Colonic mucosa (tissue), 4 donors: ENCODE data around the gene MRPS25. TPM values are rescaled to one million over a fixed set of nuclear protein-coding genes. Genes with fewer than 3 reads are reported as not detected.

Experiments
- DNase-seq: peaks from one replicate; pipeline ENCODE4 v3.0.0-alpha.2; 2020
- H3K27ac ChIP-seq: fragments of 200-600 bp; one replicate; pipeline ENCODE4 v1.8.0; 2021
- H3K27me3 ChIP-seq: fragments of 200-600 bp; one replicate; pipeline ENCODE4 v1.8.0; 2021
- H3K36me3 ChIP-seq: fragments of 200-600 bp; one replicate; pipeline ENCODE4 v1.8.0; 2021
- H3K4me1 ChIP-seq: fragments of 200-600 bp; one replicate; pipeline ENCODE4 v1.8.0; 2021; ENCODE audit warnings: mild to moderate bottlenecking
- H3K4me3 ChIP-seq: fragments of 200-600 bp; one replicate; pipeline ENCODE4 v1.8.0; 2021
- H3K9ac ChIP-seq, 2 donors: one replicate each; pipeline ENCODE4 v1.7.0; 2013; ENCODE audit warnings: control low read depth in 2 of 2, low read depth in 2 of 2, low read length in 2 of 2
- H3K9me3 ChIP-seq: fragments of 200-600 bp; one replicate; pipeline ENCODE4 v1.8.0; 2021
- intact Hi-C: fragments of 100-400 bp; cut with DNase I; formaldehyde crosslinking; loops from one replicate; pipeline ENCODE4 v1.14.1; 2022
- total RNA-seq, 2 donors: library from RNA; stranded (reverse); fragmentation: NEBNext Ultra II Directional in 1 of 2; extraction: Animal tissue kit (Norgen Biotek cat#: 25700) in 1 of 2; gene quantifications; one replicate each; pipeline ENCODE4 v1.2.1, GENCODE V29; 2021
- TF ChIP-seq, protein P1 (sequence below): fragments of 200-600 bp; IDR thresholded peaks from one replicate; pipeline ENCODE4 v1.8.0; 2022; ENCODE audit warnings: antibody characterized with exemption, mild to moderate bottlenecking
- donor health status: healthy.
- donor health status: DM: no; HTN: no; CAD: no.
- donor health status: DM: no; HTN: no; CAD: no.

The MRPS25 gene
- total RNA-seq, 2 donors from 2014 or later, result 53.3 to 117 TPM

DNA sequence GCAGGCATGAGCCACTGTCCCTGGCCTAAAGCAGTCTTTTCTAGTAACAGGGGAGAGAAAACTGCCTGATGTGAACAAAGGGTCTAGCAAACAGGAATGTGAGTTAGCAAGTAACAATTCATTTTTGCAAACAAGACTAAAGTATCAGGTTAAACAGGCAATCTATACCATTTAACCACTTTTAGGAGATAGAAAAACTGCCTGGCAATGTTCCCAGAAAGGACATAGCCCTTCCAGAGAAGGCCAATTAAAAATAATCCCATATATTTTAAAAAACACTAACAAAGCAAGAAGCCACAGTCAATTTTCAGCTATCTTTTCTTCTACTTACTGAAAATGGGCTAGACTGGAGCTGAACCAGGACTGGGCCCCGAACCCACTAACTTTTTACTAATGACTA lies 27.6 kb upstream of the MRPS25 start:
- intact Hi-C loops, result no loop called here
- Histone ChIP-seq H3K27ac (no peak overlapping the region), H3K4me1 (no peaks in the 10 kb centered on the region), H3K36me3 (no peaks in the 10 kb centered on the region), H3K27me3 (no peaks in the 10 kb centered on the region), H3K4me3 (no peak overlapping the region), H3K9me3 (no peaks in the 10 kb centered on the region), H3K9ac (no peak overlapping the region)
- TF ChIP-seq, protein P1, sequence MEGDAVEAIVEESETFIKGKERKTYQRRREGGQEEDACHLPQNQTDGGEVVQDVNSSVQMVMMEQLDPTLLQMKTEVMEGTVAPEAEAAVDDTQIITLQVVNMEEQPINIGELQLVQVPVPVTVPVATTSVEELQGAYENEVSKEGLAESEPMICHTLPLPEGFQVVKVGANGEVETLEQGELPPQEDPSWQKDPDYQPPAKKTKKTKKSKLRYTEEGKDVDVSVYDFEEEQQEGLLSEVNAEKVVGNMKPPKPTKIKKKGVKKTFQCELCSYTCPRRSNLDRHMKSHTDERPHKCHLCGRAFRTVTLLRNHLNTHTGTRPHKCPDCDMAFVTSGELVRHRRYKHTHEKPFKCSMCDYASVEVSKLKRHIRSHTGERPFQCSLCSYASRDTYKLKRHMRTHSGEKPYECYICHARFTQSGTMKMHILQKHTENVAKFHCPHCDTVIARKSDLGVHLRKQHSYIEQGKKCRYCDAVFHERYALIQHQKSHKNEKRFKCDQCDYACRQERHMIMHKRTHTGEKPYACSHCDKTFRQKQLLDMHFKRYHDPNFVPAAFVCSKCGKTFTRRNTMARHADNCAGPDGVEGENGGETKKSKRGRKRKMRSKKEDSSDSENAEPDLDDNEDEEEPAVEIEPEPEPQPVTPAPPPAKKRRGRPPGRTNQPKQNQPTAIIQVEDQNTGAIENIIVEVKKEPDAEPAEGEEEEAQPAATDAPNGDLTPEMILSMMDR, result no peak
- DNase-seq, result no peak

DNA sequence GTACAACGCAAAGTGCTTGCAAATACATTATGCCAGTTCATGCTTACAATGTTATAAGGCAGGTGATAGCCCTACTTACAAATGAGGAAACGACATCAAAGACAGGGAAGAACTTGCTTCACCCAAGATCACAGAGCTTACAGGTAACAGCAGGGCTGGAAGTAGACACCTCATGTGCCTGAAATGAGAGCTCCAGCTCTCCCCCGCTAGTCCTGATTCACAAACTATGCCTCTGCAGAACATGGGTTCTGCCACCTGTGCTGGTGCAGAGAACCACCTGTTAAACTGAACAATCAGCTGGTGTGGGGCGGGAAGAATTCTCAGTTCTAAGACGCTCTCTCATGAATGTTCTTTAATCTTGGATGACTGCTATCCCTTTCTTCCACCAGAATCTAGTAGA lies 26.5 kb upstream of the MRPS25 start:
- no peak overlapping the region for H3K9ac ChIP-seq
- TF ChIP-seq, protein P1, result no peak
- H3K4me1 ChIP-seq, result no peaks in the 10 kb centered on the region
- no peak overlapping the region for H3K4me3 ChIP-seq
- H3K36me3 ChIP-seq, result no peaks in the 10 kb centered on the region
- DNase-seq, result no peak
- intact Hi-C loops, result no loop called here
- no peak overlapping the region for H3K27ac ChIP-seq
- no peaks in the 10 kb centered on the region for H3K9me3 ChIP-seq
- H3K27me3 ChIP-seq, result no peaks in the 10 kb centered on the region

DNA sequence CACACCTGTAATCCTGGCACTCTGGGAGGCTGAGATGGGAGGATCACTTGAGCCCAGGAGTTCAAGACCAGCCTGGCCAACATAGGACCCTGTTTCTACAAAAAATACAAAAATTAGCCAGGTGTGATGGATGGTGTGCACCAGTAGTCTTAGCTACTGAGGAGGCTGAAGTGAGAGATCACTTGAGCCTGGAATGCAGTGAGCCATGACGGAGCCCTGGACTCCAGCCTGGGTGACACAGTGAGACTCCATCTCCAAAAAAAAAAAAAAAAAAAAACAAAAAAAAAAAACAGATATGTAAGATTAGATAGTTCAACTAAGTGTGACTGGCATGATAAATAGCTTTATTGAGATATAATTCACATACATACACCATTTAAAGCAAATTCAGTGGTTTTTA lies 24.1 kb upstream of the MRPS25 start:
- peaks cover 12% of the 10 kb centered on the region for H3K36me3 ChIP-seq

DNA sequence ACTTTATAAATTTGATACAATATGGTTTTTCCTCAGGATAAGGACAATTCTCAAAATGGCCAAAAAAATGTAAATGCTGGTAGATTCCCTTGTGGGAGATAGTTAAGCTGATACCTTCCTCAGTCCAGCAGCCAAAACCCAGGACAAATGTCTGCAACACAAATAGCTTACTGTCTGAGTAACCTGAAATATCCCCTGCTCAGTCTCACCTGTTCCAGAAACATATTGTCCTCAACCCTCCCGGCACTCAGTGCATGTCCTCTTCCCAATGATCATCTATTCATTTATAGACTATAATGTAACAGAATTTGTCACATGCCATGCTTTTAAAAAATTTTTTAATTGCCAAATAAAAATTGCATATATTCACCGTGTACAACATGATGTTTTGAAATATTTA lies 21.6 kb upstream of the MRPS25 start:
- no peak for DNase-seq
- Histone ChIP-seq H3K4me3 (no peak overlapping the region), H3K9ac (no peak overlapping the region), H3K4me1 (no peaks in the 10 kb centered on the region), H3K36me3 (peaks cover 18% of the 10 kb centered on the region), H3K27me3 (no peaks in the 10 kb centered on the region), H3K9me3 (no peaks in the 10 kb centered on the region), H3K27ac (no peak overlapping the region)
- intact Hi-C loops, result no loop called here
- TF ChIP-seq, protein P1, result no peak

More for the DNA sequence above, 24.1 kb upstream of the MRPS25 start:
- DNase-seq, result no peak
- Histone ChIP-seq H3K9me3 (no peaks in the 10 kb centered on the region), H3K4me3 (no peak overlapping the region), H3K4me1 (no peaks in the 10 kb centered on the region), H3K9ac (no peak overlapping the region), H3K27ac (no peak overlapping the region), H3K27me3 (no peaks in the 10 kb centered on the region)
- TF ChIP-seq, protein P1, result no peak
- intact Hi-C loops, result no loop called here

DNA sequence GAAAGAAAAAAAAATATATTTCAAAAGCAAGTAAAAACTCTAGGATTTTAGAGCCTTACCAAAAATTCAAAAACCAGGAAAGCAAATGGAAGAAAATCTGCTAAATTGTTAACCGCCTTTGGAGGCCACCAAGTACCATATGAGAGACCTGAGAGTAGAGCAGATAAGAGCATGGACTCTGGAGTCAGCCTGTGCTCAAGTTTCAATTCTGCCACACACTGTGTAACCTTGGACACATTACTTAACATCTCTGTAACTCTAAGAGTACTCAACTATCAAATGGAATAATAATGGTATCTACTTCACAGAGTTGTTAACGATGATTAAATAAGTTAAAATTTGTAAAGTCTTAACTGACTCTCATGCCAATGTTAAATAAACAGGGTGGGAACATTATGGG lies 21.1 kb upstream of the MRPS25 start:
- no peaks in the 10 kb centered on the region for H3K27me3 ChIP-seq
- intact Hi-C loops, result no loop called here
- TF ChIP-seq, protein P1, result no peak
- H3K27ac ChIP-seq, result no peak overlapping the region
- peaks cover 23% of the 10 kb centered on the region for H3K36me3 ChIP-seq
- no peak for DNase-seq
- no peaks in the 10 kb centered on the region for H3K4me1 ChIP-seq
- no peak overlapping the region for H3K4me3 ChIP-seq
- H3K9ac ChIP-seq, result no peak overlapping the region
- H3K9me3 ChIP-seq, result no peaks in the 10 kb centered on the region

DNA sequence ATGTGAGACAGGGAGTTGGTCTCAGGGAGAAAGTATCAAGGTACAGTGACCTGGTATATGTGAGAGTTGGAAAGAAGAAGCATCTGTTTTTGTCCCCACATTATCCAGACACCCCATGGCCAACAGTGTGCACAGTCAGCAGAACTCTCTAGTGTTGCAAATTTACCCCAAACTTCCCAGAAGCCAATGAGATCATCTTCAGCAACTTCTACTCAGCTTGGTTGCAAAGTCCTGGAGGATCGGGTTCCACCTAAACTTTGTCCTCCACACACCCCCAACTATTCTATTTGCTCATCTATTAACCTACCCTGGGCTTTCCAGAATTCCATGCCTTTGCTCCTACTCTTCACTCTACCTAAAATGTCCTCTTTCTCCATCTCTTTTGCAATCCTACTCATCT lies 18.1 kb upstream of the MRPS25 start:
- no peak overlapping the region for H3K27ac ChIP-seq

More for the DNA sequence above, 18.1 kb upstream of the MRPS25 start:
- TF ChIP-seq, protein P1, result no peak
- no peak for DNase-seq
- no peak overlapping the region for H3K4me3 ChIP-seq
- no peaks in the 10 kb centered on the region for H3K4me1 ChIP-seq
- no peaks in the 10 kb centered on the region for H3K9me3 ChIP-seq
- no peak overlapping the region for H3K9ac ChIP-seq
- H3K27me3 ChIP-seq, result no peaks in the 10 kb centered on the region
- peaks cover 32% of the 10 kb centered on the region for H3K36me3 ChIP-seq
- intact Hi-C loops, result no loop called here
